Measurements from ENCODE around the gene ITGA1.

Gene ITGA1

DNA sequence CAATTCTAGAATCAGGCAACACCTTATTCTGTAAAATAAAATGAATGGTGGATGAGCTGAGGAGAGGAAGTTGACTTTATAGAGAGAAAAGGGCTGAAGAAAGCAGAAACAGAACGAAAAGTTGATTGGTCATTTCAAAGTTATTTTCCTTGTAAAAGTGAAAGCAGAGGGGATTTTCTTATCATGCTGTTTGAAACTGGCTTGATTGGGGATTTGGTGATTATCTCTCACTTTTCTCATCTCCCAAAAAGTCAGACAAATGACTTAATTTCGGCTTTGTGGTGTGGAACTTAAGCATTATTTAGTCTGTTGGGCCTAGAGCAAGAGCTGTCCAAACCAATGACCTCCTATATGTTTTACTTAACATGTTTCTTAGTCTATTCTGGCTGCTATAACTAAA lies 141.0 kb downstream of the ITGA1 start:
- no peak overlapping the region for H3K4me3 ChIP-seq (ENCODE audit: low read length)
- no peak overlapping the region for H3K27ac ChIP-seq (ENCODE audit: low read length)
- H3K4me2 ChIP-seq (ENCODE audit: low read depth, low read length) = no peak overlapping the region
- H3K27me3 ChIP-seq (replicated peaks; ENCODE audit: insufficient read depth, low read length) = no peaks in the 10 kb centered on the region
- H3K4me1 ChIP-seq (ENCODE audit: low read length) = no peaks in the 10 kb centered on the region
- H2AFZ ChIP-seq (ENCODE audit: low read length) = no peak overlapping the region
- no peaks in the 10 kb centered on the region for H4K20me1 ChIP-seq (ENCODE audit: insufficient read depth, low read length)
- no peaks in the 10 kb centered on the region for H3F3A ChIP-seq (ENCODE audit: insufficient read depth, low read length)
- no peak for DNase-seq
- TF ChIP-seq EZH2 (optimal IDR thresholded peaks at IDR 0.05; ENCODE audit: low read depth, low read length) (no peak), EZH2phosphoT487 (IDR thresholded peaks at IDR 0.05; ENCODE audit: low read length) (no peak)
- TF ChIP-seq, protein P1, sequence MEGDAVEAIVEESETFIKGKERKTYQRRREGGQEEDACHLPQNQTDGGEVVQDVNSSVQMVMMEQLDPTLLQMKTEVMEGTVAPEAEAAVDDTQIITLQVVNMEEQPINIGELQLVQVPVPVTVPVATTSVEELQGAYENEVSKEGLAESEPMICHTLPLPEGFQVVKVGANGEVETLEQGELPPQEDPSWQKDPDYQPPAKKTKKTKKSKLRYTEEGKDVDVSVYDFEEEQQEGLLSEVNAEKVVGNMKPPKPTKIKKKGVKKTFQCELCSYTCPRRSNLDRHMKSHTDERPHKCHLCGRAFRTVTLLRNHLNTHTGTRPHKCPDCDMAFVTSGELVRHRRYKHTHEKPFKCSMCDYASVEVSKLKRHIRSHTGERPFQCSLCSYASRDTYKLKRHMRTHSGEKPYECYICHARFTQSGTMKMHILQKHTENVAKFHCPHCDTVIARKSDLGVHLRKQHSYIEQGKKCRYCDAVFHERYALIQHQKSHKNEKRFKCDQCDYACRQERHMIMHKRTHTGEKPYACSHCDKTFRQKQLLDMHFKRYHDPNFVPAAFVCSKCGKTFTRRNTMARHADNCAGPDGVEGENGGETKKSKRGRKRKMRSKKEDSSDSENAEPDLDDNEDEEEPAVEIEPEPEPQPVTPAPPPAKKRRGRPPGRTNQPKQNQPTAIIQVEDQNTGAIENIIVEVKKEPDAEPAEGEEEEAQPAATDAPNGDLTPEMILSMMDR (IDR thresholded peaks at IDR 0.05; ENCODE audit: low read length) = no peak
- no peaks in the 10 kb centered on the region for H3K79me2 ChIP-seq (ENCODE audit: low read length)
- H3K9ac ChIP-seq (ENCODE audit: low read length) = no peak overlapping the region
- no peaks in the 10 kb centered on the region for H3K36me3 ChIP-seq (replicated peaks; ENCODE audit: insufficient read depth, low read length)
- no peaks in the 10 kb centered on the region for H3K9me2 ChIP-seq (replicated peaks; ENCODE audit: insufficient read depth, low read length)
- no peaks in the 10 kb centered on the region for H3K9me3 ChIP-seq (replicated peaks; ENCODE audit: insufficient read depth, low read length)

DNA sequence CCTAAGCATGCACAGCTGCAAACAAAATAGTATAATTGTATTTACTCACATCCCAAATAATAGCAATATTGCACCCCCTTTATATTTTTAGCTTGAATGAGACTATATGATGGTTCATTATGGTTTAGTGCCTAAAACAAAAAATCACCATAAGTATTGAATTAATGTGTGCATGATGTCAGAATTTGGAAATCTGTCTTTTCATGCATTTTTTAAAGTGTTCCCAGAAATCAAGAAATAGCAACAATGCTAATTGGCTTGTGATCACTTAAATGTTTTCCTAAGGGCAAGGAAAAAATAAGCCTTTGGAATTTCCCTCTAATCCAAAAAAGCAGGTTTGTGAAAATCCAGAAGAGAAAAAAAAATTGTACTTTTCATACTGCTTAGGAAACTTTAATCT lies 150.5 kb downstream of the ITGA1 start:
- no peak overlapping the region for H3K4me3 ChIP-seq (ENCODE audit: low read length)
- H3K36me3 ChIP-seq (replicated peaks; ENCODE audit: insufficient read depth, low read length) = no peaks in the 10 kb centered on the region

DNA sequence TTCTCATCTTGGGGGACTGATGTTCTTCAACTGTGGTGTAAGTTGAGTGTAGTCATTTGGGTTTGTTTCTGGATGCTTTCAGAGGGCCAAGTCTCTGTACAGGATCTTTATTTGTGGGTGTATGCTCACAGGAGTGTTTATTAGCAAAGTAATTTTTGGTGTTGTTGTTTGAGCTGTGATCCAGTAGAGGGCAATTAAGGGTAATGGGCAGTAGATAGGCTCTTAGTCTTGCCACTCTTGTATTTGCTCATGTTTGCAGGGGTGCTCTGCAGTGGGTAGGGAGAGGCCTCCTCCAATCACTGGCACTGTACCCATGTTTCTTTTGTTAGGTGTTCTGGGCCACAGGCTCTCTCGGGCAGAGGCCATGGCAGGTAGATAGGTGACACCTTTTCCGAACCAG lies 155.6 kb downstream of the ITGA1 start:
- H3K36me3 ChIP-seq (replicated peaks; ENCODE audit: insufficient read depth, low read length) = no peaks in the 10 kb centered on the region
- no peak overlapping the region for H2AFZ ChIP-seq (ENCODE audit: low read length)
- no peaks in the 10 kb centered on the region for H3K27me3 ChIP-seq (replicated peaks; ENCODE audit: insufficient read depth, low read length)
- TF ChIP-seq, protein P1 (IDR thresholded peaks at IDR 0.05; ENCODE audit: low read length) = peak; percentile 30
- TF ChIP-seq EZH2 (optimal IDR thresholded peaks at IDR 0.05; ENCODE audit: low read depth, low read length) (no peak), EZH2phosphoT487 (IDR thresholded peaks at IDR 0.05; ENCODE audit: low read length) (no peak)
- no peaks in the 10 kb centered on the region for H3K9me2 ChIP-seq (replicated peaks; ENCODE audit: insufficient read depth, low read length)
- H3K79me2 ChIP-seq (ENCODE audit: low read length) = no peaks in the 10 kb centered on the region
- H4K20me1 ChIP-seq (ENCODE audit: insufficient read depth, low read length) = no peaks in the 10 kb centered on the region
- H3K9ac ChIP-seq (ENCODE audit: low read length) = no peak overlapping the region
- DNase-seq = peak; percentile 14
- H3K27ac ChIP-seq (ENCODE audit: low read length) = no peak overlapping the region
- no peaks in the 10 kb centered on the region for H3F3A ChIP-seq (ENCODE audit: insufficient read depth, low read length)
- H3K9me3 ChIP-seq (replicated peaks; ENCODE audit: insufficient read depth, low read length) = no peaks in the 10 kb centered on the region
- no peak overlapping the region for H3K4me3 ChIP-seq (ENCODE audit: low read length)
- H3K4me1 ChIP-seq (ENCODE audit: low read length) = no peaks in the 10 kb centered on the region
- H3K4me2 ChIP-seq (ENCODE audit: low read depth, low read length) = no peak overlapping the region

More for the DNA sequence above, 150.5 kb downstream of the ITGA1 start:
- Histone ChIP-seq H3K27ac (ENCODE audit: low read length) (no peak overlapping the region), H3K79me2 (ENCODE audit: low read length) (no peaks in the 10 kb centered on the region), H3K4me1 (ENCODE audit: low read length) (no peaks in the 10 kb centered on the region), H3F3A (ENCODE audit: insufficient read depth, low read length) (no peaks in the 10 kb centered on the region), H3K4me2 (ENCODE audit: low read depth, low read length) (no peak overlapping the region), H3K9ac (ENCODE audit: low read length) (no peak overlapping the region), H3K9me2 (replicated peaks; ENCODE audit: insufficient read depth, low read length) (no peaks in the 10 kb centered on the region), H3K27me3 (replicated peaks; ENCODE audit: insufficient read depth, low read length) (no peaks in the 10 kb centered on the region), H4K20me1 (ENCODE audit: insufficient read depth, low read length) (no peaks in the 10 kb centered on the region), H2AFZ (ENCODE audit: low read length) (no peak overlapping the region), H3K9me3 (replicated peaks; ENCODE audit: insufficient read depth, low read length) (no peaks in the 10 kb centered on the region)
- TF ChIP-seq EZH2 (optimal IDR thresholded peaks at IDR 0.05; ENCODE audit: low read depth, low read length) = no peak
- no peak for TF ChIP-seq EZH2phosphoT487 (IDR thresholded peaks at IDR 0.05; ENCODE audit: low read length)
- TF ChIP-seq, protein P1 (IDR thresholded peaks at IDR 0.05; ENCODE audit: low read length) = no peak
- no peak for DNase-seq
